Astrocyte of the spinal cord (primary cell): Measurements from ENCODE around the gene GPR155.

Experiments
- DNase-seq: peaks from one replicate; pipeline ENCODE4 v3.0.0; 2011; ENCODE audit warnings: low read depth, low spot score
- H3K4me3 ChIP-seq: 2 replicates; pipeline ENCODE4 v1.5.1; 2011; ENCODE audit warnings: low read depth, mild to moderate bottlenecking, low read length, moderate library complexity
- in situ Hi-C: cut with HindIII; loops from 2 replicates; pipeline ENCODE4 v1.10.0; 2017; ENCODE audit warnings: low sequenced_read_pairs
- TF ChIP-seq, protein P1 (sequence below): IDR thresholded peaks from 2 replicates; pipeline ENCODE4 v1.5.1; 2012; ENCODE audit warnings: low read depth, mild to moderate bottlenecking, low read length, inconsistent platforms

GPR155 gene

GRCh38 chr2:174450021-174450816 is 36.6 kb downstream of the GPR155 start:
- in situ Hi-C loops: no loop called here
- TF ChIP-seq, protein P1, sequence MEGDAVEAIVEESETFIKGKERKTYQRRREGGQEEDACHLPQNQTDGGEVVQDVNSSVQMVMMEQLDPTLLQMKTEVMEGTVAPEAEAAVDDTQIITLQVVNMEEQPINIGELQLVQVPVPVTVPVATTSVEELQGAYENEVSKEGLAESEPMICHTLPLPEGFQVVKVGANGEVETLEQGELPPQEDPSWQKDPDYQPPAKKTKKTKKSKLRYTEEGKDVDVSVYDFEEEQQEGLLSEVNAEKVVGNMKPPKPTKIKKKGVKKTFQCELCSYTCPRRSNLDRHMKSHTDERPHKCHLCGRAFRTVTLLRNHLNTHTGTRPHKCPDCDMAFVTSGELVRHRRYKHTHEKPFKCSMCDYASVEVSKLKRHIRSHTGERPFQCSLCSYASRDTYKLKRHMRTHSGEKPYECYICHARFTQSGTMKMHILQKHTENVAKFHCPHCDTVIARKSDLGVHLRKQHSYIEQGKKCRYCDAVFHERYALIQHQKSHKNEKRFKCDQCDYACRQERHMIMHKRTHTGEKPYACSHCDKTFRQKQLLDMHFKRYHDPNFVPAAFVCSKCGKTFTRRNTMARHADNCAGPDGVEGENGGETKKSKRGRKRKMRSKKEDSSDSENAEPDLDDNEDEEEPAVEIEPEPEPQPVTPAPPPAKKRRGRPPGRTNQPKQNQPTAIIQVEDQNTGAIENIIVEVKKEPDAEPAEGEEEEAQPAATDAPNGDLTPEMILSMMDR: no peak
- H3K4me3 ChIP-seq: no peak overlapping the region
- no peak for DNase-seq

GRCh38 chr2:174449033-174449432 is 37.8 kb downstream of the GPR155 start:
- in situ Hi-C loops: no loop called here
- DNase-seq: no peak
- TF ChIP-seq, protein P1: no peak
- no peak overlapping the region for H3K4me3 ChIP-seq

DNA sequence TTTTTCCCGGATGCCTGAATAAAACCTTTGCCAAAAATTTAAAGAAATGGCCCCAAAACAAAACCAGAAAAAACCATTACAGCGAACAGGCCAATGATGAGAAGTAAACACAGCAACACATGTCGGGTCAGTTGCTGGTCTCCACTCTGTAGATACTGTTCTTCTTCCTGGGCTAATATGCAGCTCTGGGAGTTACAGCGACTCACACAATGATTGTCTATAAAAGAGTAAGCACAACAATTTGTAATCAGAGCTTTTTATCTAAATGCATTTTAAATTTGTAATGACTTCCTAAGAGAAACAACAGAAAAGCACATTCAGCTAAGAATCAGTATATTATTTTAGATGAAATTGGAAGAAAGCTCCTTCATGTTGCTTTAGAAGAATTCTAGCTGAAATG is 40.3 kb downstream of the GPR155 start:
- in situ Hi-C loops: no loop called here

DNA sequence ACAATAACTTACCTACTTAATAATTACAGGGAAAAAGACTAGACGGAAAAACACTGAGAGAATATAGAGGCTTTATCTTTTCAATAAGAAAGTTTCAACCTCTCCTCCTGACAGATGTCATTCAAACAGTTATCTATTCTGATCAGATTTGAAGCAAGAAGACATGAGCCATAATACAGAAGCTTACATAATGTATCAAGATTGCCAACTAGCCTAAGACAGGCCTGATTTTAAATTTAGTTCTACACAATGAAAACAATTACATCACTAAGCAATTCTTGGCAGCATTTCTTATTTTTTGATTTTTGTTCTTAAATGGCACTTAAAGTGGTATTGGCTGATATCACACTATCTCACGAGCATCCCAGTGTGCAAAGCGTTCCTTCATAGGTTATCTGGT is 41.6 kb downstream of the GPR155 start:
- TF ChIP-seq, protein P1: no peak
- DNase-seq: peak; percentile 12
- no peak overlapping the region for H3K4me3 ChIP-seq
- in situ Hi-C loops: no loop called here

More for the DNA sequence above, 40.3 kb downstream of the GPR155 start:
- H3K4me3 ChIP-seq: no peak overlapping the region
- TF ChIP-seq, protein P1: no peak
- no peak for DNase-seq

GRCh38 chr2:174444761-174445160 is 42.1 kb downstream of the GPR155 start:
- TF ChIP-seq, protein P1: no peak
- no peak for DNase-seq
- in situ Hi-C loops: no loop called here
- no peak overlapping the region for H3K4me3 ChIP-seq

- DNase-seq: peak; percentile 77
- no peak overlapping the region for H3K4me3 ChIP-seq
Measured at GRCh38 chr2:174442546-174443510, 44.0 kb downstream of the GPR155 start.

More at GRCh38 chr2:174442546-174443510, 44.0 kb downstream of the GPR155 start:
- TF ChIP-seq, protein P1: no peak
- in situ Hi-C loops: no loop called here
